ENCODE data around the gene CASQ1.

GRCh38 chr1:160171980-160172379 lies 18.4 kb upstream of the CASQ1 start:
- TF ChIP-seq CTCF (conservative IDR thresholded peaks at IDR 0.05 in 1 of 2, IDR thresholded peaks at IDR 0.05 in 1 of 2; ENCODE audit: extremely low read depth in 1 of 2, insufficient read depth in 1 of 2, low read depth in 1 of 2, low read length in 2 of 2) (no peak), EZH2 (IDR thresholded peaks at IDR 0.05; ENCODE audit: borderline replicate concordance, low read length) (no peak)
